Stomach smooth muscle (tissue), 2 donors: Measurements from ENCODE around the gene PNMT.

Experiments used
- H3K27ac ChIP-seq: one replicate; pipeline ENCODE4 v1.7.0; 2013; ENCODE audit warnings: mild to moderate bottlenecking, low read length, inconsistent platforms
- H3K27me3 ChIP-seq, 2 donors: one replicate each; pipeline ENCODE4 v1.7.0; 2013; ENCODE audit warnings: low read length in 2 of 2; ENCODE audit not compliant: insufficient read depth in 2 of 2, control insufficient read depth in 1 of 2
- H3K36me3 ChIP-seq, 2 donors: one replicate each; pipeline ENCODE4 v1.7.0; 2013; ENCODE audit warnings: low read length in 2 of 2; ENCODE audit not compliant: control insufficient read depth in 2 of 2, insufficient read depth in 2 of 2
- H3K4me1 ChIP-seq: one replicate; pipeline ENCODE4 v1.7.0; 2013; ENCODE audit warnings: low read length; ENCODE audit not compliant: control insufficient read depth, insufficient read depth
- H3K4me3 ChIP-seq, 2 donors: one replicate each; pipeline ENCODE4 v1.7.0; 2013; ENCODE audit warnings: low read length in 2 of 2
- H3K9ac ChIP-seq, 2 donors: one replicate each; pipeline ENCODE4 v1.7.0; 2013; ENCODE audit warnings: low read length in 2 of 2, mild to moderate bottlenecking in 1 of 2
- H3K9me3 ChIP-seq, 2 donors: one replicate each; pipeline ENCODE4 v1.7.0; 2013; ENCODE audit warnings: low read length in 2 of 2; ENCODE audit not compliant: control insufficient read depth in 2 of 2
- donor health status: healthy.
- donor health status: Pancreatic carcinoma.

PNMT gene

DNA sequence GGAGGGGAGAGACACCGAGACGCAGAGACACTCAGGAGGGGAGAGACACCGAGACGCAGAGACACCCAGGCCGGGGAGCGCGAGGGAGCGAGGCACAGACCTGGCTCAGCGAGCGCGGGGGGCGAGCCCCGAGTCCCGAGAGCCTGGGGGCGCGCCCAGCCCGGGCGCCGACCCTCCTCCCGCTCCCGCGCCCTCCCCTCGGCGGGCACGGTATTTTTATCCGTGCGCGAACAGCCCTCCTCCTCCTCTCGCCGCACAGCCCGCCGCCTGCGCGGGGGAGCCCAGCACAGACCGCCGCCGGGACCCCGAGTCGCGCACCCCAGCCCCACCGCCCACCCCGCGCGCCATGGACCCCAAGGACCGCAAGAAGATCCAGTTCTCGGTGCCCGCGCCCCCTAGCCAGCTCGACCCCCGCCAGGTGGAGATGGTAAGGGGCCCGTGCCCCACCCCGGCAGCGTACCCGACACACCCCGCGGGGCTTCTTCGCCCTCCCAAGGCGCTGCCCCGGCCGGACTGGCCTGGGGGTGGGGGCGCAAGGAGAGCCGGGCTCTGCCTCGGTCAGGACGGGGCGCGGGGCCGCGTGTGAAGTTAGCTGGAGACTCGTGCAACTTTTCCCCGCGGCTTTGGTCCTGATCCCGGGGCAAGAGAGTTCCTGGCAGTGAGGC lies 41.1 kb upstream of the PNMT start:
- H3K36me3 ChIP-seq, result no peaks in the 10 kb centered on the region
- peaks cover 18% of the 10 kb centered on the region for H3K4me1 ChIP-seq
- H3K27me3 ChIP-seq, result peaks cover 43 to 61% of the 10 kb centered on the region in 2 donors
- peak overlapping the region in 1 of 2 donors; percentile 54 for H3K4me3 ChIP-seq
- no peak overlapping the region for H3K9ac ChIP-seq
- no peak overlapping the region for H3K27ac ChIP-seq
- no peaks in the 10 kb centered on the region for H3K9me3 ChIP-seq

- Histone ChIP-seq H3K9ac (no peak overlapping the region), H3K27ac (no peak overlapping the region), H3K9me3 (no peaks in the 10 kb centered on the region), H3K4me1 (peaks cover 14% of the 10 kb centered on the region), H3K36me3 (no peaks in the 10 kb centered on the region), H3K4me3 (no peak overlapping the region), H3K27me3 (peaks cover 43 to 61% of the 10 kb centered on the region in 2 donors)
Observed at GRCh38 chr17:39627712-39628516, 40.3 kb upstream of the PNMT start.

GRCh38 chr17:39628655-39629493 lies 39.4 kb upstream of the PNMT start:
- peaks cover 13% of the 10 kb centered on the region for H3K4me1 ChIP-seq
- peaks cover 41 to 61% of the 10 kb centered on the region in 2 donors for H3K27me3 ChIP-seq
- no peak overlapping the region for H3K27ac ChIP-seq
- no peak overlapping the region for H3K9ac ChIP-seq
- H3K36me3 ChIP-seq, result no peaks in the 10 kb centered on the region
- no peak overlapping the region for H3K4me3 ChIP-seq
- H3K9me3 ChIP-seq, result no peaks in the 10 kb centered on the region

- H3K27ac ChIP-seq, result no peak overlapping the region
- no peaks in the 10 kb centered on the region for H3K9me3 ChIP-seq
- H3K27me3 ChIP-seq, result peaks cover 41 to 58% of the 10 kb centered on the region in 2 donors
- no peak overlapping the region for H3K9ac ChIP-seq
- H3K36me3 ChIP-seq, result no peaks in the 10 kb centered on the region
- H3K4me1 ChIP-seq, result peaks cover 19% of the 10 kb centered on the region
- no peak overlapping the region for H3K4me3 ChIP-seq
Observed at GRCh38 chr17:39629494-39629880, 38.8 kb upstream of the PNMT start.

- Histone ChIP-seq H3K4me1 (peaks cover 21% of the 10 kb centered on the region), H3K27me3 (peaks cover 38 to 54% of the 10 kb centered on the region in 2 donors), H3K9me3 (no peaks in the 10 kb centered on the region), H3K9ac (no peak overlapping the region), H3K36me3 (no peaks in the 10 kb centered on the region), H3K4me3 (no peak overlapping the region), H3K27ac (no peak overlapping the region)
Observed at GRCh38 chr17:39629898-39630297, 38.4 kb upstream of the PNMT start.

- Histone ChIP-seq H3K9ac (no peak overlapping the region), H3K4me3 (no peak overlapping the region), H3K27ac (no peak overlapping the region), H3K9me3 (no peaks in the 10 kb centered on the region), H3K36me3 (no peaks in the 10 kb centered on the region), H3K27me3 (peaks cover 24 to 39% of the 10 kb centered on the region in 2 donors), H3K4me1 (peaks cover 29% of the 10 kb centered on the region)
Observed at GRCh38 chr17:39631403-39631802, 36.9 kb upstream of the PNMT start.

DNA sequence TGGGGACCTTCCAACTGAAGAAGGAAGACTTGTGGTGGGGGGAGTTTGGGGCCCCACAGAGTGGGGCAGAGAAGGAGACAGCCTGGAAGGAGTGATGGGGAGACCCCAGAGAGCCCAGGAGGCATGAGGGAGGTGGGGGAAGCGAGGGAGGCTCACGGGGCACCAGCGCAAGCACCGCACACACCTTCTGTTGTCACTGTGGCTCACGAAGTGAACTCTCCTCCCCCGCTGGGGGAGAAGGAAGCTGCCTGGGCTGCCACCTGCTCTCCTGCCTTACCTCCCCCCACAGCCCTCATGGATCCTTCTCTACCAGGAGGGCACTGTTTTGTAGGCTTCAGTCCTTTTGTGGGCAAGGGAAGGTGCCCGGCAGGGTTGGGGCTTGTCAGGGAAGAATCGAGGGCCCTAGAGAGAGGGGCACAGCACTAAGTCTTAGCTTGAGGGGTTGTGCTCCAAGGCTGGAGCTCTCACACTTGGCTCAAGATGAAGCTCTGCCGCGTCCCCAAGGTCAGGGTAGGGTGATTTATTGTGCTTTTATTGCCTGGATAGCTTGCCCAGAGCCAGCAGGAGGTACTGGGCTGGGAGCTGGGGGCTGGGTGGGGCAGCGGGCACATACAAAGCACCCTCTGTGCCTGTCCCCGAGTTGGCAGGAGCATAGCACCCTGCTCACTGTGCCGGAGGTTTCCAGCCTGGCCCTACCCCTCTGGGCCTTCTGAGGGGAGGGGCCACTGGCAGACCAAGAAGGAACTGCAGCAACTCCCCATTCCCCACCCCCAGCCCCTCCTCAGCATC lies 35.9 kb upstream of the PNMT start:
- Histone ChIP-seq H3K27ac (no peak overlapping the region), H3K9me3 (no peaks in the 10 kb centered on the region), H3K9ac (no peak overlapping the region), H3K27me3 (peaks cover 22 to 30% of the 10 kb centered on the region in 2 donors), H3K36me3 (no peaks in the 10 kb centered on the region), H3K4me1 (peaks cover 25% of the 10 kb centered on the region), H3K4me3 (no peak overlapping the region)

GRCh38 chr17:39633570-39634183 lies 34.6 kb upstream of the PNMT start:
- Histone ChIP-seq H3K4me3 (no peak overlapping the region), H3K27ac (no peak overlapping the region), H3K36me3 (no peaks in the 10 kb centered on the region), H3K9me3 (no peaks in the 10 kb centered on the region), H3K27me3 (peaks cover 14 to 16% of the 10 kb centered on the region in 2 donors), H3K4me1 (peaks cover 36% of the 10 kb centered on the region), H3K9ac (peak overlapping the region in 1 of 2 donors; percentile 13)

DNA sequence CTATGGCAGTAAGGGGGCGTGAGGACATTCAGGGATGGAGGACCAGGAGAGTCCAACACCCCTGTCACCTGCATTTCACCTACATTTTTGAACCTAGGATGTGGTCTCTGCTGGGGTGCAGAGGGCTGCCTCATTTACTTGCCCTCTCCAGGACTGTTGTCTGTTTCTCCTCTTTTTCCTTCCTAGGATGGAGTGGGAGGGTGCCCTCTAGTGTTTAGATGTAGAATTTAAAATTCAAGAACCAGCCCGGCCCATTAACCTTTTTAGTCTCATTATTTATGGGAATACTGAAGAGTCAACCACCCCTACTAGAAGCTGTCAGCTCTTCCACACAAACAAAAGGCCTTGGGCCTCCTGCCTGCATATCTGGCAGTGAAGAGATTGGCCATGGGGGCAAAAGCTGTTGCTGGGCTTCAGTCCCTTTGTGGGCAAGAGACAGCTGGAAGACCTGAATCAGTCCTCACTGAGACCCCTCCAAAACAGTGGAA lies 33.8 kb upstream of the PNMT start:
- H3K9ac ChIP-seq, result peak overlapping the region in 1 of 2 donors; percentile 55
- no peak overlapping the region for H3K4me3 ChIP-seq
- H3K36me3 ChIP-seq, result no peaks in the 10 kb centered on the region
- H3K4me1 ChIP-seq, result peaks cover 38% of the 10 kb centered on the region
- peaks cover 10 to 11% of the 10 kb centered on the region in 2 donors for H3K27me3 ChIP-seq
- H3K27ac ChIP-seq, result no peak overlapping the region
- no peaks in the 10 kb centered on the region for H3K9me3 ChIP-seq
